ENCODE data around the gene CRIP2. TPM values are rescaled to one million over a fixed set of nuclear protein-coding genes. Genes with fewer than 3 reads are reported as not detected.

Gene CRIP2
- total and polyA plus RNA-seq, 2 of the 13 experiments (the other 11 are each of a cell fraction or from before 2014, with no cell fraction given), result 31.6 to 37.9 TPM

DNA sequence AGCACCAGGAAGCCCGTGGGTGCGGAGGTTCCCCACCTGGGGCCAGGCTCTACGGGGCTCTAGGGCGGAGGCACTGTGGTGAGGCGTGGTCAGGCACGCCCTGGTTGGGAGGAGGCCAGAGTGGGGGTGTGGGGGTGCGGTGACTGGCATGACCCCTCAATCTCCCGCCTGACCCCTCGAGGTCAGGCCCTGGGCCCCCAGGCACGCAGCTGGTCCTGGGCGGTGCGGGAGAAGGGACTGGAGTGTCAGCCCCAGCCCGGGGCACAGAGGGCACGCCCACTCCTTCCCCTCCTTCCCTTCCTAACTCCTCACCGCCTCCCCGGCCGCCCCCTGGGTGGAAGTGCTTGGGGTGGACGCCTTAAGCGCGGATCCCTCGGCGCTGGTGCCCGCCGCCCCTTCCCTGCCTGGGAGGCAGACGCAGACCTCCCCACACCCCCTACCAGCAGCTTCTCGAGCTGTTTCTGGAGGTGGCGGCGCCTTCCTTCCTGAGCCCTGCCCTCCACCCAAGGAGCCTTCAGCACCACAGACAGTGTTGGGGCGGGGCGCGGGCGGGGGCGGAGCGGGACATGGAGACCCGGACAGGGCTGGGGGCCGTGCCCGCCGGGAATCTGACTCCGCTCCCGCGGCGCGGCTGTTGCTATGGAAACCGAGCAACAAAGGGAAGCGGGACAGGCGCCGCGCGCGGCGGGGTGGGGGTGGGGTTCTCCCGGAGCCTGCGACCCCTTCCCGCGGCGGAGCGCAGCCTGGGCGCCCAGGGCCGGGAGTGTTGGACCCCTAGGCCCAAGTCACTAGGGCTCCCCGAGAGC is 741 bp upstream of the CRIP2 start:
- Histone ChIP-seq H3K79me2 (ENCODE audit: insufficient read depth, low read length) (no peaks in the 10 kb centered on the region), H3K4me2 (ENCODE audit: low read depth, low read length) (peak overlapping the region; percentile 74), H3K27ac (ENCODE audit: extremely low read length, insufficient read depth, low read length) (no peak overlapping the region), H3K36me3 (replicated peaks in 1 of 2; ENCODE audit: control insufficient read depth in 1 of 2, insufficient read depth in 2 of 2, low read length in 2 of 2) (no peaks in the 10 kb centered on the region), H2AFZ (ENCODE audit: low read length) (no peak overlapping the region), H3K9me3 (ENCODE audit: low read length) (no peaks in the 10 kb centered on the region), H3K4me3 (replicated peaks in 1 of 3; ENCODE audit: insufficient read depth in 1 of 3, low read depth in 2 of 3, low read length in 3 of 3) (peak overlapping the region; percentile 46 to 83 (median 54); a peak in 4 of 6 replicates), H3K4me1 (ENCODE audit: insufficient read depth, low read length) (peaks cover 33% of the 10 kb centered on the region), H3K27me3 (ENCODE audit: control insufficient read depth in 1 of 2, insufficient read depth in 2 of 2, low read length in 2 of 2) (peaks cover 0 to 4% of the 10 kb centered on the region in 2 experiments; a peak in 2 of 5 replicates), H4K20me1 (ENCODE audit: insufficient read depth, low read length) (0 out of 2 replicates have a peak, but pooled peaks cover 2% of the 10 kb centered on the region), H3K9ac (ENCODE audit: insufficient read depth, low read depth, low read length) (peak overlapping the region; percentile 64)
- FAIRE-seq, result no peak
- POLR2A ChIA-PET, result no interaction called here
- no TSS peak for BruUV-seq (replicated peaks)
- peak; percentile 2 for ATAC-seq
- in situ Hi-C loops (cut with HindIII; ENCODE audit: extremely low pct_ligation_motif_present, low pct_unique_long_range_greater_than_20kb), result no loop called here
- WGBS (ENCODE audit: low lambda C conversion rate), result 0% methylated on average over 15 of the region's 60 CpGs
- CTCF ChIA-PET (ENCODE audit: low intra/inter-chr PET ratio, low total read pairs), result no interaction called here
- peak; percentile 77 for DNase-seq (ENCODE audit: low spot score)
- intact Hi-C loops (cut with micrococcal nuclease; ENCODE audit: unreplicated experiment), result loop anchor here (2.0 kb wide), 1 partner anchor 15 kb away; no protein-coding TSS in a partner anchor
- TF ChIP-seq SIN3A (IDR thresholded peaks at IDR 0.05; ENCODE audit: borderline replicate concordance, low read depth, low read length), result peak; percentile 37; the same call in 1 of the 2 replicates
- TF ChIP-seq, protein P1, sequence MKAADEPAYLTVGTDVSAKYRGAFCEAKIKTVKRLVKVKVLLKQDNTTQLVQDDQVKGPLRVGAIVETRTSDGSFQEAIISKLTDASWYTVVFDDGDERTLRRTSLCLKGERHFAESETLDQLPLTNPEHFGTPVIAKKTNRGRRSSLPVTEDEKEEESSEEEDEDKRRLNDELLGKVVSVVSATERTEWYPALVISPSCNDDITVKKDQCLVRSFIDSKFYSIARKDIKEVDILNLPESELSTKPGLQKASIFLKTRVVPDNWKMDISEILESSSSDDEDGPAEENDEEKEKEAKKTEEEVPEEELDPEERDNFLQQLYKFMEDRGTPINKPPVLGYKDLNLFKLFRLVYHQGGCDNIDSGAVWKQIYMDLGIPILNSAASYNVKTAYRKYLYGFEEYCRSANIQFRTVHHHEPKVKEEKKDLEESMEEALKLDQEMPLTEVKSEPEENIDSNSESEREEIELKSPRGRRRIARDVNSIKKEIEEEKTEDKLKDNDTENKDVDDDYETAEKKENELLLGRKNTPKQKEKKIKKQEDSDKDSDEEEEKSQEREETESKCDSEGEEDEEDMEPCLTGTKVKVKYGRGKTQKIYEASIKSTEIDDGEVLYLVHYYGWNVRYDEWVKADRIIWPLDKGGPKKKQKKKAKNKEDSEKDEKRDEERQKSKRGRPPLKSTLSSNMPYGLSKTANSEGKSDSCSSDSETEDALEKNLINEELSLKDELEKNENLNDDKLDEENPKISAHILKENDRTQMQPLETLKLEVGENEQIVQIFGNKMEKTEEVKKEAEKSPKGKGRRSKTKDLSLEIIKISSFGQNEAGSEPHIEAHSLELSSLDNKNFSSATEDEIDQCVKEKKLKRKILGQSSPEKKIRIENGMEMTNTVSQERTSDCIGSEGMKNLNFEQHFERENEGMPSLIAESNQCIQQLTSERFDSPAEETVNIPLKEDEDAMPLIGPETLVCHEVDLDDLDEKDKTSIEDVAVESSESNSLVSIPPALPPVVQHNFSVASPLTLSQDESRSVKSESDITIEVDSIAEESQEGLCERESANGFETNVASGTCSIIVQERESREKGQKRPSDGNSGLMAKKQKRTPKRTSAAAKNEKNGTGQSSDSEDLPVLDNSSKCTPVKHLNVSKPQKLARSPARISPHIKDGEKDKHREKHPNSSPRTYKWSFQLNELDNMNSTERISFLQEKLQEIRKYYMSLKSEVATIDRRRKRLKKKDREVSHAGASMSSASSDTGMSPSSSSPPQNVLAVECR (CRISPR knock-in tag; IDR thresholded peaks at IDR 0.05; ENCODE audit: borderline replicate concordance), result peak; percentile 74
- no peak for TF ChIP-seq ZNF256 (CRISPR knock-in tag; conservative IDR thresholded peaks at IDR 0.05)
- TF ChIP-seq SAP130 (CRISPR knock-in tag; IDR thresholded peaks at IDR 0.05; ENCODE audit: low read depth), result peak; percentile 62
- 0 out of 2 replicates have a peak, but pooled peaks have one; percentile 34 for TF ChIP-seq NRL (CRISPR knock-in tag; IDR thresholded peaks at IDR 0.05; ENCODE audit: borderline replicate concordance)
- TF ChIP-seq BRCA1 (CRISPR knock-in tag; IDR thresholded peaks at IDR 0.05), result no peak
- TF ChIP-seq, protein P2, sequence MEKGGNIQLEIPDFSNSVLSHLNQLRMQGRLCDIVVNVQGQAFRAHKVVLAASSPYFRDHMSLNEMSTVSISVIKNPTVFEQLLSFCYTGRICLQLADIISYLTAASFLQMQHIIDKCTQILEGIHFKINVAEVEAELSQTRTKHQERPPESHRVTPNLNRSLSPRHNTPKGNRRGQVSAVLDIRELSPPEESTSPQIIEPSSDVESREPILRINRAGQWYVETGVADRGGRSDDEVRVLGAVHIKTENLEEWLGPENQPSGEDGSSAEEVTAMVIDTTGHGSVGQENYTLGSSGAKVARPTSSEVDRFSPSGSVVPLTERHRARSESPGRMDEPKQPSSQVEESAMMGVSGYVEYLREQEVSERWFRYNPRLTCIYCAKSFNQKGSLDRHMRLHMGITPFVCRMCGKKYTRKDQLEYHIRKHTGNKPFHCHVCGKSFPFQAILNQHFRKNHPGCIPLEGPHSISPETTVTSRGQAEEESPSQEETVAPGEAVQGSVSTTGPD (CRISPR knock-in tag; IDR thresholded peaks at IDR 0.05), result no peak
- TF ChIP-seq RFX5 (IDR thresholded peaks at IDR 0.05; ENCODE audit: low read depth, low read length), result peak; percentile 80; the same call in 1 of the 2 replicates
- peak; percentile 77 for TF ChIP-seq RFX3 (CRISPR knock-in tag; IDR thresholded peaks at IDR 0.05)
- no peak for TF ChIP-seq KDM4B (CRISPR knock-in tag; IDR thresholded peaks at IDR 0.05)
- TF ChIP-seq HNRNPLL (IDR thresholded peaks at IDR 0.05; ENCODE audit: low read depth, low read length, poor library complexity, severe bottlenecking), result peak; percentile 30
- TF ChIP-seq POGZ (CRISPR knock-in tag; IDR thresholded peaks at IDR 0.05), result no peak
- TF ChIP-seq ZNF83 (CRISPR knock-in tag; IDR thresholded peaks at IDR 0.05; ENCODE audit: borderline replicate concordance), result no peak
- TF ChIP-seq MXI1 (IDR thresholded peaks at IDR 0.05; ENCODE audit: borderline replicate concordance, low read depth, low read length), result peak; percentile 81; the same call in 2 of the 3 replicates
- peak; percentile 83 for TF ChIP-seq RFX1 (IDR thresholded peaks at IDR 0.05)

All from HepG2 (cell line).